K562 (cell line): ENCODE data around the gene PTGES3. TPM values are rescaled to one million over a fixed set of nuclear protein-coding genes. Genes with fewer than 3 reads are reported as not detected.

Experiments used
- ARID3A ChIP-seq: IDR thresholded peaks from 2 replicates; pipeline ENCODE4 v1.6.1; 2012; ENCODE audit warnings: low read depth, low read length, improper control_type of control experiment, borderline replicate concordance
- CCNT2 ChIP-seq: IDR thresholded peaks from 2 replicates; pipeline ENCODE4 v1.6.1; 2011; ENCODE audit warnings: borderline replicate concordance, low read depth, mild to moderate bottlenecking, moderate library complexity, mixed read lengths, low read length; ENCODE audit not compliant: insufficient read length; ENCODE audit errors: extremely low read depth
- ETV5 ChIP-seq: sonication (generic); formaldehyde crosslinking; IDR thresholded peaks from 2 replicates; pipeline ENCODE4 v1.4.0; 2020; ENCODE audit warnings: low read depth, mild to moderate bottlenecking, missing genetic modification reagents
- NCOA2 ChIP-seq, 2 experiments: fragments of 450-650 bp; IDR thresholded peaks; 2 replicates each; pipeline ENCODE4 v1.6.1; 2018; ENCODE audit warnings: mild to moderate bottlenecking in 2 of 2, moderate library complexity in 1 of 2; ENCODE audit not compliant: partially characterized antibody in 2 of 2
- RBFOX2 ChIP-seq: fragments of 200-400 bp; formaldehyde crosslinking; IDR thresholded peaks from 2 replicates; pipeline ENCODE4 v1.6.1; 2017; ENCODE audit warnings: low read depth, mild to moderate bottlenecking, low read length, moderate library complexity
- RERE ChIP-seq: sonication (generic); formaldehyde crosslinking; IDR thresholded peaks from 2 replicates; pipeline ENCODE4 v1.8.0; 2023; ENCODE audit warnings: missing genetic modification reagents, mild to moderate bottlenecking, borderline replicate concordance
- SMAD3 ChIP-seq: fragments of 450-650 bp; formaldehyde crosslinking; conservative IDR thresholded peaks from 2 replicates; pipeline ENCODE4 v1.4.0; 2020; ENCODE audit warnings: mild to moderate bottlenecking
- TARDBP ChIP-seq: fragments of 450-650 bp; IDR thresholded peaks from 2 replicates; pipeline ENCODE4 v1.6.1; 2016
- VEZF1 ChIP-seq: fragments of 200-800 bp; sonication (Bioruptor generic); IDR thresholded peaks from 2 replicates; pipeline ENCODE4 v1.6.1; 2017; ENCODE audit warnings: missing genetic modification characterization, missing compliant biosample characterization
- ZHX1 ChIP-seq: fragments of 150-350 bp; conservative IDR thresholded peaks from 2 replicates; pipeline ENCODE4 v1.6.1; 2014; ENCODE audit warnings: low read length
- ZNF239 ChIP-seq: fragments of 250-450 bp; sonication (Bioruptor Pico); IDR thresholded peaks from 2 replicates; pipeline ENCODE4 v1.4.0; 2020; ENCODE audit warnings: mild to moderate bottlenecking
- ZNF354B ChIP-seq: fragments of 250-450 bp; sonication (Bioruptor Pico); IDR thresholded peaks from 2 replicates; pipeline ENCODE4 v1.4.0; 2020
- ZNF444 ChIP-seq: fragments of 250-450 bp; sonication (Bioruptor Pico); IDR thresholded peaks from 2 replicates; pipeline ENCODE4 v1.4.0; 2020; ENCODE audit warnings: mild to moderate bottlenecking, moderate library complexity
- ZNF699 ChIP-seq: fragments of 250-450 bp; sonication (Bioruptor Pico); IDR thresholded peaks from 2 replicates; pipeline ENCODE4 v1.8.0; 2021; ENCODE audit warnings: mild to moderate bottlenecking, moderate library complexity; ENCODE audit not compliant: insufficient replicate concordance
- ZNF764 ChIP-seq: fragments of 250-450 bp; sonication (Bioruptor Pico); IDR thresholded peaks from 2 replicates; pipeline ENCODE4 v1.4.0; 2020; ENCODE audit warnings: low read depth, mild to moderate bottlenecking, moderate library complexity
- polyA plus RNA-seq, 8 experiments: library from polyadenylated mRNA; depleted of rRNA in 4 of 8; stranded (reverse) in 5 of 8; unstranded in 3 of 8; fragments of >200 nt; fragmentation: Nextera tagmentation in 2 of 8; fragmentation: Illumina TruSeq in 1 of 8; extraction: Ambion mirVana in 2 of 8; extraction: Trizol in 1 of 8; gene quantifications; 2 replicates each; pipeline versions ENCODE4 v1.2.1 to v1.2.3, GENCODE V29; 2011 to 2014; ENCODE audit warnings: inconsistent platforms in 1 of 8, missing spikeins in 1 of 8
- total RNA-seq, 7 experiments: library from RNA; depleted of rRNA in 6 of 7; stranded (reverse); fragments of >200 nt in 6 of 7; fragmentation: Illumina TruSeq in 2 of 7; extraction: Trizol in 2 of 7; gene quantifications; 2 replicates each; pipeline versions ENCODE4 v1.2.1 to v1.2.3, GENCODE V29; 2011 to 2021; ENCODE audit warnings: low replicate concordance in 1 of 7

PTGES3 gene
- total and polyA plus RNA-seq, 9 of the 15 experiments (the other 6 are each of a cell fraction or from before 2014, with no cell fraction given): 163 to 501 (median 213) TPM

GRCh38 chr12:56635806-56636674, 52.0 kb downstream of the PTGES3 start (continued):
- peak; percentile 84 for TF ChIP-seq VEZF1
- no peak; the same call in 1 of the 2 replicates for TF ChIP-seq ETV5
- 0 out of 2 replicates have a peak, but pooled peaks have one; percentile 32 for TF ChIP-seq ZNF444 (CRISPR knock-in tag)
- no peak for TF ChIP-seq NCOA2 (IDR thresholded peaks at IDR 0.05; ENCODE audit: partially characterized antibody in 2 of 2)
- TF ChIP-seq CCNT2: peak; percentile 4
- peak; percentile 43; the same call in 1 of the 2 replicates for TF ChIP-seq RBFOX2
- no peak for TF ChIP-seq ZNF239
- no peak for TF ChIP-seq ZNF699
- no peak for TF ChIP-seq TARDBP
- no peak for TF ChIP-seq ZHX1
- TF ChIP-seq ARID3A: no peak
- no peak for TF ChIP-seq ZNF764
- no peak for TF ChIP-seq ZNF354B (CRISPR knock-in tag)
- TF ChIP-seq RERE: no peak
- TF ChIP-seq SMAD3 (CRISPR knock-in tag): no peak
